T-helper 9 cell (primary cell): ENCODE data around the gene BDNF.

ENCODE experiments used
- DNase-seq: peaks from one replicate; pipeline ENCODE4 v3.0.0-alpha.2; 2020

Gene BDNF

GRCh38 chr11:27705873-27706820, 5.9 kb upstream of the BDNF start:
- DNase-seq = no peak

- no peak for DNase-seq
These were observed 3.2 kb upstream of the BDNF start for GRCh38 chr11:27703481-27703880.

DNA sequence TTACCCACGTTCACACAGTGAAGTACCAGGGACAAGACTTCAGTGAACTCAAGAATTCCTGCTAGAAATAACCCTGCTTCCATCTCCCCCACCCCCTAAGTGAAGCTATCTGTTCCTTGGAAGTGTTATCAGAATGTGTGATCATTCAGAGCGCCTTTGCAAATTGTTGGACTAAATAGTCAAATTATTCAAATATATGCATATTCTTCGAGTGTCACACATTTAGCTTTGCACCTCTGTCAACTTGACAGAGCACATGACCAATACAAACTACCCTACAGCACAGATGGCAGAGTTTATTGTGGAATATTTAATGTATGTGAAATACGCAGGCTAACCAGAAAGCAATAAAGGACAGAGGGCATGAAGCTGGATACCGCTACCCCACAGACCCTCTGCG, 2.6 kb upstream of the BDNF start:
- no peak for DNase-seq

GRCh38 chr11:27701355-27702105, 1.3 kb upstream of the BDNF start:
- no peak for DNase-seq

DNA sequence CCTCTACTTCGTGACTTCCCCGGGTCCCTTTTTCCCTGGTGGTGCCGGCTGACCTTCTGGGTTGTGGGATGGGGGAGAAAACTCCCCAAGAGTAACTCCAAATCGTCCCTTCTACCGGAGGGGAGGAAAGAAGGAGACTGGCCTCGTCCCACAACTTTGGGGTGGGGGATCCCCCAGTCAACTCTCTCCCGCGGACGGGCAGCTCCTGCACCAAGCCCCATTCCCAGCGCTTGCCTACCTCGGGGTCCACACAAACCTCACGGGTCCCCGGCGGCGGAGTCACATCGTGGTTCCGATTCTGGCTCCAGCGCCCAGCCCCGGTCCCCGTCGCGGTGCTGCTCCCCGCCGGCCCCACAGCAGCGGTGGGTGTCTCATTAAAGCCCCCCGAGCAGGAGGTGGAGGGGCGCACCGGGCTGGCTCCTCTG, 317 bp downstream of the BDNF start:
- no peak for DNase-seq

DNA sequence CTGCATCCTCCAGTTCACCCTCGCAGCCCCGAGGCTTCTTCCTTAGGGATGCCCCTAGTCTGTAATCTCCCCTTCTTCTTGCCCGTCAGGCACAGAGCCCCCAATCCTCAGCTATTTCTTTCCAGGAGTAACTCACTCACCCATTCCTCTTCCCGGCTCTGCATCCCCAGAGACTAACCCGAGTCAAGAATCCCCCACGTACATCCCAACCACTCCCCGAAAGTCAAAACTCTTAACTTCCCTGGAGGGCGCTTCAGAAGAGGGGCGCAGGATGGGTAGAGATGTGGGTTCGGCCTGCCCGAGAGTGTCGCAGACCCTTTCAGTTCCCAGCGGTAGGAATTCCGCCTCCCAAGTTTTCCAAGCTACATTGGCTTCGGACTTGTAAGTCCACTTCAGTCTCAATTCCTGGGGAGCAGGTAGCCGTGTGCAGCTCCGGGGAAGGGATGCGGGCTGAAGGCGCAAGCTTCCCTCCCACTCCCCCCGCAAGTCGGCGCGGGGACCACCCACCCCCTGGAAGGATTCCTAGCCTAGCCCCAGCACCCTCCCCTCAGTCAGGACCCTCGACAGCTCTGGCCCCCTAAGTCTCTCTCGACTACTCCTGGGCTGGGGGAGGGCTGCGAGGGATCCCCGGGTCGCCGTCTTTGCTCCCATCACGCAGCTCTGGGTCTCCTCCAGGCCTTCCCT, 871 bp downstream of the BDNF start:
- DNase-seq = no peak

- DNase-seq = peak; percentile 19
These were observed 1.4 kb downstream of the BDNF start for GRCh38 chr11:27698872-27699241.

DNA sequence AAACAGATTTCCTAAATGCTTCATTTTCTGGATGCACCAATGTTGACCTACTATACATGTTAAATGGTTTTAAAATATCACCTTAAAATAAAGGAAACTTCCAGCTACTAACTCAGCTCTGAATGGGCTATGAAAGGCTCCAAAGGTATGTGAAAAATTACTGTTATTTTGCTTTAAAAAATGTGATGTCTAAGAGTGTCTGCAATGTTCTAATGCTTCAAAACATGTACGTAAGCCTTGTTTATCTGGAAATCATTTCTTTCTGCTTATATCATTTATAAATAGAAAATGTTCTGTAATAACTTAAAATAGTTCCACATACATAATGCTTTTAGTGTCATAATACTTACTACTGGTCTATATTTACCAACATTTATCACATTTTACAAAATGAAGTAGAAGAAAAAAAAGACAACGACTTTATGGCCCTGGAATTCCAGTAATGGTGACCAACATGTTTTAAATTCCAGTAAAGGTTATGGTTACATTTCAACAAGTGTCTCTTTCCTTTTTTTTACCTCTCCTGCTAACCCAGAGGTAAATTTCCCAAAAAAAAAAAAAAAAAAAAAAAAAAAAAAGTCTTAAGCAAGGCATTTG, 2.5 kb downstream of the BDNF start:
- no peak for DNase-seq

DNA sequence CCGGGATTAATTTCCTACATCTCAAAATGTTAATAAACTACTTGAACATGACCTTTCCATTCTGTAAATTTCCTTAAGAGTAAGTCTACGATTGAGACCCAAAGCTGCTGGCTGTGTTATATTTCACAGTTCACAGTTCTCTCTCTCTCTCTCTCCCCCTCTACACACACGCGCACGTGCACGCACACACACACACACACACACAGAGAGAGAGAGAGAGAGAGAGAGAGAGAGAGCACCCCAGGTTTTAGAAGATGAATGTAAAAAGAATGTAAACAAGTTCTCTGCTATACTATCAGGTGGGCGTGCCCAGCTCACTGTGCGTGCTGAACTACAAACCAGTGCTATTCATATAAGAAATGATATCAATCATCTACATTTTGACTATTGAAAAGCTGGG, 3.3 kb downstream of the BDNF start:
- DNase-seq = no peak

DNA sequence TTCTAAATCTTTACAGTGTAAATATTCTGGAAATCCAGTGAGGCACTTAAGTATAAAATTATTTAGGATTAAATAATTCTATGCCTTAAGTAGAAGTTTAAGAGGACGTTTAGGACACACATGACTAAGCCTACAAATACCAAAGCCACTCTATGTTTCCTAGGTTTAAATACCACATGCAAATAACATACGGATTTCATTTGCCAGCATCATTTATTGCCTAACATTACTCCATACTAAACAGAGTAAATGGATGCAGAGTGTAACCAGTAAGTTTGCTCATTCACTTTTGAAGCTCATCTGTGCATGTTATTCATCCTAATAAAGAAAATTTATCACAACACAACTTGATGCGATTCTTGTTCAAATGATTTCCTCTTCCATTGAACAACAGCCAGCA, 4.1 kb downstream of the BDNF start:
- DNase-seq = no peak

DNA sequence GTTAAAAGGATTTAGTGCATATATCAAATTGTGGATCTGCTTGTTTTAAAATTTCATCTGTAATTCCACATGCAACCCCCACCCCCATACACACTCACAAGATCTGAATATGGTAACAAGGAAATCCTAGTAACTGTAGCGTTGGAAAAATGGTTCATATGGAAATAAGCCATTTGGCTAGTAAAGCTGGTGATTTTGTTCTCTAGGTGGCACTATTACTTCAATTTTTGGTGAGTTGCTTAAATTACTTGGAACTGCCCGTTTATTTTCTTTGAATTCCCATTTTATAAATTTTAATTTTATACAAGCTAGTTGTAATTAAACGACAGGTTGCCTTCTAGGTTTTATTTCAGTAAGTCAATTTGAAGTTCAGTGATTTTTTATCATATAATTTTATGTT, 5.3 kb downstream of the BDNF start:
- no peak for DNase-seq

GRCh38 chr11:27693398-27693797, 6.9 kb downstream of the BDNF start:
- no peak for DNase-seq

GRCh38 chr11:27692781-27693180, 7.5 kb downstream of the BDNF start:
- DNase-seq = no peak

DNA sequence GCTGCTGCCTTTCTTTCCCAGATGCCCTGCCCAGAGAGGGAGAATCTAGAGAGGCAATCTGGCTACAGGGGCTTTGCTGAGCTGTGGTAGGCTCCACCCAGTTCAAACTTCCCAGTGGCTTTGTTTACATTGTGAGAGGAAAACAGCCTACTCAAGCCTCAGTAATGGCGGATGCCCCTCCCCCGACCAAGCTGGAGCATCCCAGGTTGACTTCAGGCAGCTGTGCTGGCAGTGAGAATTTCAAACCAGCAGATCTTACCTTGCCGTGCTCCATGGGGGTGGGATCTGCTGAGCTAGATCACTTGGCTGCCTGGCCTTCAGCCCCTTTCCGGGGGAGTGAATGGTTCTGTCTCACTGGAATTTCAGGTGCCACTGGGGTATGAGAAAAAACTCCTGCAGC, 12.2 kb downstream of the BDNF start:
- no peak for DNase-seq

- DNase-seq = no peak
These were observed 18.6 kb downstream of the BDNF start for GRCh38 chr11:27681664-27682063.

GRCh38 chr11:27679136-27680015, 20.9 kb downstream of the BDNF start:
- no peak for DNase-seq

DNA sequence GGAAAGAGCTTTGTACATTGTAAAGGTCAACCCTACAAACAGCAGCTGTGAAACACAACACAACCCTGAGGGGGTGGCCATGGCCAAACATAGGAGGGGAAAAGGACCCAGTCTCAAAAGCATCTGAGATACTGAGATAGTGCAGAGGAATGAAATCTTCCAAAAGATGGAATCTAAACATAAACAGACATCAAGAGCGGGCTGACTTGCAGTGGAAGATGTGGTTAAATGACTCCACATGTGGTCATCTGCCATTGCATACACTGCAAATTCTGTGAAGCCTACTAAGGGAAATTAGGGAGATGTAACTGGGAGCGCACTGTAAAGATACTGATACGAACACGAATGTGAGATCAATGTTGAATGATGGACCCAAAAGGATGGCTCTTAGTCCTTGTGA, 22.0 kb downstream of the BDNF start:
- no peak for DNase-seq

GRCh38 chr11:27677108-27677507, 23.1 kb downstream of the BDNF start:
- no peak for DNase-seq

- DNase-seq = no peak
These were observed 26.1 kb downstream of the BDNF start for GRCh38 chr11:27673979-27674663.

GRCh38 chr11:27672836-27673464, 27.3 kb downstream of the BDNF start:
- no peak for DNase-seq
